Breast epithelium (tissue), 4 donors: ENCODE measurements around the gene PYGO2. TPM values are rescaled to one million over a fixed set of nuclear protein-coding genes. Genes with fewer than 3 reads are reported as not detected.

Experiments used
- DNase-seq, 2 donors: peaks; one replicate each; pipeline ENCODE4 v3.0.0-alpha.2; 2019; ENCODE audit warnings: low spot score in 2 of 2
- H3K27ac ChIP-seq, 2 donors: fragments of 200-600 bp; sonication (generic) in 1 of 2; one replicate each; pipeline ENCODE4 v1.5.1; 2016 to 2019; ENCODE audit warnings: mild to moderate bottlenecking in 1 of 2
- H3K27me3 ChIP-seq, 2 donors: fragments of 200-600 bp; sonication (generic) in 1 of 2; one replicate each; pipeline versions ENCODE4 v1.5.1 to v1.6.0; 2017 to 2019; ENCODE audit warnings: control low read depth in 1 of 2, mild to moderate bottlenecking in 1 of 2
- H3K36me3 ChIP-seq: fragments of 200-600 bp; one replicate; pipeline ENCODE4 v1.5.1; 2019
- H3K4me1 ChIP-seq, 2 donors: fragments of 200-600 bp; sonication (generic); one replicate each; pipeline ENCODE4 v1.5.1; 2016 to 2019; ENCODE audit warnings: control low read depth in 1 of 2
- H3K4me3 ChIP-seq, 3 donors: fragments of 200-600 bp; sonication (generic); 1 replicate in 2 of 3; 2 replicates in 1 of 3; pipeline ENCODE4 v1.5.1; 2016 to 2019; ENCODE audit warnings: mild to moderate bottlenecking in 3 of 3, moderate library complexity in 2 of 3
- H3K9me3 ChIP-seq, 2 donors: fragments of 200-600 bp; sonication (generic) in 1 of 2; one replicate each; pipeline ENCODE4 v1.5.1; 2016 to 2019; ENCODE audit warnings: control low read depth in 1 of 2
- POLR2A ChIP-seq: fragments of 450-650 bp; IDR thresholded peaks from one replicate; pipeline ENCODE4 v1.6.1; 2016; ENCODE audit warnings: antibody characterized with exemption, mild to moderate bottlenecking, moderate library complexity
- POLR2AphosphoS5 ChIP-seq, 3 donors: sonication (generic); formaldehyde crosslinking; IDR thresholded peaks; one replicate each; pipeline ENCODE4 v1.6.1; 2017; ENCODE audit warnings: antibody characterized with exemption in 3 of 3
- intact Hi-C: fragments of 100-400 bp; cut with DNase I; formaldehyde crosslinking; loops from one replicate; pipeline ENCODE4 v1.15.1; 2023; ENCODE audit warnings: low total_unique reads
- total RNA-seq, 3 donors: library from RNA; depleted of rRNA; stranded (reverse); fragments of >200 nt; gene quantifications; one replicate each; pipeline ENCODE4 v1.1.0, GENCODE V29; 2016
- TF ChIP-seq, protein P1 (sequence below), 3 donors: fragments of 450-650 bp; IDR thresholded peaks; one replicate each; pipeline ENCODE4 v1.5.1; 2016 to 2017; ENCODE audit warnings: antibody characterized with exemption in 3 of 3, mild to moderate bottlenecking in 3 of 3, moderate library complexity in 3 of 3

Gene PYGO2
- total RNA-seq, 3 donors from 2014 or later = 14.6 to 26.2 (median 20.3) TPM

DNA sequence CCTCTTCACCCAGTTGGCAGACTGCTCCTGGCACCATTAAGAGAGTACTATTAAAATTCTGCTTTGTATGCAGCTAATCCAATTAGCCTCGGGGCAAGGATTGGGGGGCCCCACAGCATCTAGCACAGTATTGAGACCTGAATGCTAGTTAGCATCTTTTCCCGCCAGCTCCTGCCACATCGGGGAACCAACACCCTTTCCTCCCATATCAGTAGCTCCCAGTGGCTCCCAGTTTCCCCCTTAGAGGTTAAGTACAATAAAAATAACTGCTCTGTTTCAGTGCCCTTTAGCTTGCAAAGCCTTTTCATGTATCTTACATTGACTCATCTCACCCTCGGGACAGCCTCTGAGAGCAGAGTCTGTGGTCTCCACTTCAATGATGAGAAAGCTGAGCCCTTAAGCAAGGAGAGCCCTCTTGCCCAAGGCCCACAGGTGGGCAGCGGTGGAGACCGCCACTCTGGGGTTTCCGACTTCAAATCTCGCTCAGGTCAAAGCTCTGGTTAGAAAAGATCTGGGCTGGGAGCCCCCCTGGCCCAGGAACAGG is 20.9 kb downstream of the PYGO2 start:
- no peaks in the 10 kb centered on the region for H3K27me3 ChIP-seq
- no peaks in the 10 kb centered on the region for H3K9me3 ChIP-seq
- intact Hi-C loops = no loop called here
- H3K27ac ChIP-seq = peak overlapping the region; percentile 65 to 82
- H3K4me1 ChIP-seq = peaks cover 4 to 5% of the 10 kb centered on the region in 2 donors
- TF ChIP-seq, protein P1, sequence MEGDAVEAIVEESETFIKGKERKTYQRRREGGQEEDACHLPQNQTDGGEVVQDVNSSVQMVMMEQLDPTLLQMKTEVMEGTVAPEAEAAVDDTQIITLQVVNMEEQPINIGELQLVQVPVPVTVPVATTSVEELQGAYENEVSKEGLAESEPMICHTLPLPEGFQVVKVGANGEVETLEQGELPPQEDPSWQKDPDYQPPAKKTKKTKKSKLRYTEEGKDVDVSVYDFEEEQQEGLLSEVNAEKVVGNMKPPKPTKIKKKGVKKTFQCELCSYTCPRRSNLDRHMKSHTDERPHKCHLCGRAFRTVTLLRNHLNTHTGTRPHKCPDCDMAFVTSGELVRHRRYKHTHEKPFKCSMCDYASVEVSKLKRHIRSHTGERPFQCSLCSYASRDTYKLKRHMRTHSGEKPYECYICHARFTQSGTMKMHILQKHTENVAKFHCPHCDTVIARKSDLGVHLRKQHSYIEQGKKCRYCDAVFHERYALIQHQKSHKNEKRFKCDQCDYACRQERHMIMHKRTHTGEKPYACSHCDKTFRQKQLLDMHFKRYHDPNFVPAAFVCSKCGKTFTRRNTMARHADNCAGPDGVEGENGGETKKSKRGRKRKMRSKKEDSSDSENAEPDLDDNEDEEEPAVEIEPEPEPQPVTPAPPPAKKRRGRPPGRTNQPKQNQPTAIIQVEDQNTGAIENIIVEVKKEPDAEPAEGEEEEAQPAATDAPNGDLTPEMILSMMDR (IDR thresholded peaks at IDR 0.05) = no peak
- TF ChIP-seq POLR2AphosphoS5 (IDR thresholded peaks at IDR 0.05) (no peak), POLR2A (no peak)
- no peak for DNase-seq
- no peak overlapping the region for H3K4me3 ChIP-seq
- H3K36me3 ChIP-seq = no peaks in the 10 kb centered on the region

DNA sequence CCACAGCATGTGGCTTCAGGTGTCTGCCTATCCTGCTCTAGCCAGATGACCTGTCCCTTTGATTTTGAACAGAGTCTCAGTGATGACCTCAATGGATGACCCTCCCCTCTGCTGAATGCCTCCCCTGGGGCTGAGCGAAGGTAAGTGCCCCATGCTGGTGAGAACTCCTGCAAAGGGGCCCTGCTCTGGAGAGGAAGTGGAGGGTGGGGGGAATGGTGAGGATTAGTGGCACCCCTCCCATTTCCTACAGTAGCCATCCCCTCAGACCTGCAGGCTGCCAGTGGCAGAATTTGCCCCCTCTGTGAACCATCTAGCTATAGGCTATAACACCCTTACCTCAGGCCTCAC is 21.4 kb downstream of the PYGO2 start:
- peak overlapping the region in 1 of 2 donors; percentile 82 for H3K27ac ChIP-seq

DNA sequence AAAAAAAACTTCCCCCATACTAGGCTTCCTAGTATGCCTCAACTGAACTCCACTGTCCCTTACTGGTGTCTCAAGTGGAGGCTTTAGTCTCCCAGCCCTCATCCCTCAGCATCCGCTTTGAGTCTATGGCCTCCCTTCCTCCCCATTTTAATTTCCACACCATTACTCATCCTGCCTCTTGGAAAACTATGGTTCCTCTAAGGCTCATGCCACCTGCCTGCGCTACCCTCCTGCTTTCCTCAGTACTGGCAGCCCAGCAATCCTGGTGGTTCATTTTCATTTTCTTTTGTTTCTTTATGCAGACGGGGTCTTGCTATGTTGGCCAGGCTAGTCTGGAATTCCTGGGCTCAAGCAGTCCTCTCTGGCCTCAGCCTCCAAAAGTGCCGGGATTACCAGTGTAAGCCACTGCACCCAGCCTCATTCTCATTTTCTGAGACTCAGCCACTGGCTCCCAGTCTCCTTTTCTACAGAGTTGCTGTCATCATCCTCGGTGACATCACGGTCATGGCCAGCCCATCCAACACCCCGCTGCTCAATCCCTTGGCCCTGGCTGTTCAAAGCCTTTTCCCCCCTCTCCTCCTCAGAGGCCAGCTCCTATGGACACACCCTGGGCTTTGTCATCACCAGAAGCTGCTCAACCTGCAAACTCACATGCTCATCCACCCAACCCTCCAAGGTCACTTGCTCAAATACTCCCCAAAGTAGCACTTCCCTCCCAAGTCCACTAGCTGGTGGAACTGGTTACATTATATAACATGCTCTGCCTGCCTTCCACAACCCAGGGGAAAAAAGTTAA is 22.8 kb downstream of the PYGO2 start:
- Histone ChIP-seq H3K4me3 (no peak overlapping the region), H3K4me1 (peaks cover 3 to 5% of the 10 kb centered on the region in 2 donors), H3K9me3 (no peaks in the 10 kb centered on the region), H3K27ac (peak overlapping the region; percentile 97 to 98), H3K27me3 (no peaks in the 10 kb centered on the region), H3K36me3 (no peaks in the 10 kb centered on the region)
- TF ChIP-seq POLR2A (no peak), POLR2AphosphoS5 (IDR thresholded peaks at IDR 0.05) (no peak)
- TF ChIP-seq, protein P1 (IDR thresholded peaks at IDR 0.05) = no peak
- intact Hi-C loops = loop anchor here (10.0 kb wide), 1 partner anchor 384 kb away; the partner anchor contains the start of gene UBE2Q1
- DNase-seq = no peak

More for the DNA sequence above, 21.4 kb downstream of the PYGO2 start:
- H3K4me1 ChIP-seq = peaks cover 4 to 5% of the 10 kb centered on the region in 2 donors
- no peaks in the 10 kb centered on the region for H3K27me3 ChIP-seq
- H3K9me3 ChIP-seq = no peaks in the 10 kb centered on the region
- DNase-seq = no peak
- H3K36me3 ChIP-seq = no peaks in the 10 kb centered on the region
- no peak overlapping the region for H3K4me3 ChIP-seq
- intact Hi-C loops = no loop called here
- TF ChIP-seq POLR2AphosphoS5 (IDR thresholded peaks at IDR 0.05) = no peak

DNA sequence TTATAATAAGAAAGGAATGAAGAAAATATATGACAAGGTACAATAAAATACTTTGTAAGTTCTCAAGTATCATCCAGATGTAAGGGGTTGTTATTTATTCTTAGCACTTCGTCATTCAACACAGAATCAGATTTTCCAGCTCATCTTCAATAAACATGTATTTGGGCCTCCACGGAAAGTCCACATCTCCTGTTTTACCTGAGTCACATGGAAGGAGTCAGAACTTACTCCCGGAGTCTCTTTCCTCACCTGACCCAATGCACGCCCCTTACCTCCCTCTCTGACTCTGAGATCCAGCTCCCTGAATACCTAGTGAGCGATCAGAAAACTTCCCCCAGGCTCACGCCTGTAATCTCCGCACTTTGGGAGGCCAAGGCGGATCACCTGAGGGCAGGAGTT is 23.6 kb downstream of the PYGO2 start:
- DNase-seq = no peak
- Histone ChIP-seq H3K27ac (peak overlapping the region; percentile 97 to 98), H3K9me3 (no peaks in the 10 kb centered on the region), H3K4me3 (peak overlapping the region; percentile 67 to 75 (median 69)), H3K27me3 (no peaks in the 10 kb centered on the region), H3K36me3 (no peaks in the 10 kb centered on the region), H3K4me1 (peaks cover 0 to 5% of the 10 kb centered on the region in 2 donors)
- TF ChIP-seq POLR2AphosphoS5 (IDR thresholded peaks at IDR 0.05) = no peak
- TF ChIP-seq, protein P1 (IDR thresholded peaks at IDR 0.05) = no peak
- TF ChIP-seq POLR2A = no peak
- intact Hi-C loops = loop anchor here (10.0 kb wide), 1 partner anchor 383 kb away; the partner anchor contains the start of gene UBE2Q1

DNA sequence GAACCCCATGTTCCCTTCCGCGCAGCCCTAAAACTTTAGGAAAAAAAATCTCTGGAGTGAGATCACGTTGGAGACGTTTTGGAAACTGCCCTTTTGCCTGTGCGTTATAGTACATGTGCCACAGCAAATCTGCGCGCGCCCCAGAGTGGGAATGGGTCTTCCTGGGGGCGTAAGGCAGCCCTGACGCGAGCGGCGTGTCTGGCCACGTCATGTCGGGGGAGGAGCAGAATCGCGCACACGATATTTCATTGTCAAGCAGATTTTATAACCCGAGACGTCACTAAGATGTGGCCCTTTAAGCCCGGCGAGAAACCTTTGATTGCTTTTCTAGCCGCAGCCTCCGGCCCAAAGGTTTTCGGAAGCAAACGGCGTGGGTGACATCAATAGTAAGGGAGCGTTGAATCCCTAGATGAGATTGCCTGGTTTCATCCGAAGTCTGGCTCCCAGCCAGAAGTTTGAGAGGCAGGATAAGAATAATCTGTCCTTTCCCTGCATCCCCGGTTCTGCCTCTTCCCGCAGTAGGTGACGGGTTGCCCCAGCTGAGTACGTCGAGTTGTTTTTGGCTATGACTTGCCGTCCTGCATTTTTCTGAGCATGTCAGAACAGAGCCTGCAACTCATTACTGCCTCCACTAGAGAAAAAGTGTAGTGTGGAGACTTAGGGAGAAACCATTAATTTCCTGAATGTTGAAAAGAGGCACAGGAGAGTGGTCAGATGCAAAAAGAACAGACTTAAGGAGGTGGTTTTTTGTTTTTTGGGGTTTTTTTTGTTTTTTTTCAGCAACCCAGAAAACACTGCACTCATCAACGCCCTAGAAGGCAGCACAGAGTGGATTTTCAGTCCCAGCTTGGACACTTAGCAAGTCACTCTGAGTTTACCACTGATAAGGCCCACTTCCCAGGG is 24.2 kb downstream of the PYGO2 start:
- intact Hi-C loops = loop anchor here (10.0 kb wide), 1 partner anchor 383 kb away; the partner anchor contains the start of gene UBE2Q1
- H3K4me1 ChIP-seq = peaks cover 0 to 7% of the 10 kb centered on the region in 2 donors

More for the DNA sequence above, 24.2 kb downstream of the PYGO2 start:
- peak; percentile 89 to 90 for DNase-seq
- H3K27ac ChIP-seq = peak overlapping the region; percentile 97 to 98
- H3K9me3 ChIP-seq = no peaks in the 10 kb centered on the region
- H3K27me3 ChIP-seq = no peaks in the 10 kb centered on the region
- no peak for TF ChIP-seq POLR2A
- TF ChIP-seq, protein P1 (IDR thresholded peaks at IDR 0.05) = peak; percentile 24 to 69 (median 35)
- TF ChIP-seq POLR2AphosphoS5 (IDR thresholded peaks at IDR 0.05) = peak; percentile 77 to 89 (median 82)
- H3K4me3 ChIP-seq = peak overlapping the region; percentile 67 to 75 (median 69)
- H3K36me3 ChIP-seq = no peaks in the 10 kb centered on the region
